Stimulated activated CD4-positive, alpha-beta T cell treated with anti-CD3 and anti-CD28 coated beads, Interleukin-2, amount 100 ng/mL, for 4 hours (primary cell): ENCODE measurements around the gene EIF4E2.

Experiments used
- DNase-seq: peaks from one replicate; pipeline ENCODE4 v3.0.0-alpha.2; 2020; ENCODE audit warnings: low read depth

The EIF4E2 gene

GRCh38 chr2:232598293-232598692 is 47.8 kb downstream of the EIF4E2 start:
- DNase-seq = no peak

- DNase-seq = no peak
Measured at GRCh38 chr2:232600053-232600773, 49.7 kb downstream of the EIF4E2 start.

GRCh38 chr2:232603283-232603682 is 52.8 kb downstream of the EIF4E2 start:
- no peak for DNase-seq

GRCh38 chr2:232604535-232604934 is 54.0 kb downstream of the EIF4E2 start:
- DNase-seq = no peak

GRCh38 chr2:232607011-232607410 is 56.5 kb downstream of the EIF4E2 start:
- no peak for DNase-seq

- DNase-seq = no peak
Measured at GRCh38 chr2:232609607-232610006, 59.1 kb downstream of the EIF4E2 start.

- DNase-seq = no peak
Measured at GRCh38 chr2:232610081-232610480, 59.6 kb downstream of the EIF4E2 start.

GRCh38 chr2:232611061-232611460 is 60.6 kb downstream of the EIF4E2 start:
- DNase-seq = no peak

- DNase-seq = peak; percentile 38
Measured at GRCh38 chr2:232611559-232612218, 61.2 kb downstream of the EIF4E2 start.

GRCh38 chr2:232613538-232614134 is 63.1 kb downstream of the EIF4E2 start:
- no peak for DNase-seq

- no peak for DNase-seq
Measured at GRCh38 chr2:232615339-232615738, 64.8 kb downstream of the EIF4E2 start.
